NCI-H1105 treated with DMSO at 0.1 percent for 48 hours (cell line): ENCODE results near the gene GCK.

ENCODE experiments used
- DNase-seq: peaks from one replicate; lab custom pipeline; 2025; lab: John Stamatoyannopoulos, UW

The GCK gene

GRCh38 chr7:44116789-44117666, 72.2 kb downstream of the GCK start:
- DNase-seq: no peak

GRCh38 chr7:44116087-44116788, 73.0 kb downstream of the GCK start:
- DNase-seq: no peak

- DNase-seq: no peak
These were observed 74.5 kb downstream of the GCK start for GRCh38 chr7:44114586-44115310.

GRCh38 chr7:44113764-44114354, 75.4 kb downstream of the GCK start:
- DNase-seq: no peak

GRCh38 chr7:44112997-44113763, 76.1 kb downstream of the GCK start:
- DNase-seq: peak; percentile 81

GRCh38 chr7:44112231-44112996, 76.8 kb downstream of the GCK start:
- peak; percentile 50 for DNase-seq

GRCh38 chr7:44111761-44112160, 77.5 kb downstream of the GCK start:
- no peak for DNase-seq

GRCh38 chr7:44110719-44111635, 78.3 kb downstream of the GCK start:
- DNase-seq: no peak

- DNase-seq: no peak
These were observed 79.2 kb downstream of the GCK start for GRCh38 chr7:44109991-44110390.

- DNase-seq: no peak
These were observed 80.2 kb downstream of the GCK start for GRCh38 chr7:44108768-44109750.

- no peak for DNase-seq
These were observed 81.1 kb downstream of the GCK start for GRCh38 chr7:44107961-44108767.

GRCh38 chr7:44107116-44107960, 81.9 kb downstream of the GCK start:
- DNase-seq: no peak

- DNase-seq: no peak
These were observed 82.8 kb downstream of the GCK start for GRCh38 chr7:44106311-44107065.

GRCh38 chr7:44105832-44106231, 83.4 kb downstream of the GCK start:
- DNase-seq: no peak

GRCh38 chr7:44104860-44105771, 84.1 kb downstream of the GCK start:
- no peak for DNase-seq
